Thoracic aorta (tissue), 2 donors: ENCODE data around the gene TRIM8. TPM values are rescaled to one million over a fixed set of nuclear protein-coding genes. Genes with fewer than 3 reads are reported as not detected.
"Not testable (repeated sequence)": the region's sequence is repeated elsewhere in the genome, so short reads cannot be mapped to it uniquely, and the experiment has no call there.

Experiments
- ATAC-seq: fragments of 150-250 bp; one replicate; pipeline ENCODE4 v1.8.0; 2017; ENCODE audit warnings: low read depth; ENCODE audit not compliant: insufficient number of reproducible peaks, low FRiP score
- DNase-seq: peaks from one replicate; pipeline ENCODE4 v3.0.0-alpha.2; 2020; ENCODE audit warnings: low spot score
- H3K27ac ChIP-seq, 2 donors: fragments of 200-600 bp; sonication (generic); 1 replicate in 1 of 2; 2 replicates in 1 of 2; pipeline ENCODE4 v1.5.1; 2016; ENCODE audit warnings: mild to moderate bottlenecking in 2 of 2, moderate library complexity in 2 of 2
- H3K27me3 ChIP-seq: fragments of 200-600 bp; sonication (generic); replicated peaks from 2 replicates; pipeline ENCODE4 v1.6.0; 2016; ENCODE audit warnings: mild to moderate bottlenecking; ENCODE audit not compliant: insufficient read depth
- H3K36me3 ChIP-seq: fragments of 200-600 bp; sonication (generic); one replicate; pipeline ENCODE4 v1.5.1; 2016
- H3K4me1 ChIP-seq, 2 donors: fragments of 200-600 bp; sonication (generic); 1 replicate in 1 of 2; 2 replicates in 1 of 2; pipeline versions ENCODE4 v1.5.1 to v1.6.0; 2016; ENCODE audit warnings: low read depth in 2 of 2, mild to moderate bottlenecking in 1 of 2; ENCODE audit not compliant: control insufficient read depth in 1 of 2
- H3K4me3 ChIP-seq: fragments of 200-600 bp; sonication (generic); 2 replicates; pipeline ENCODE4 v1.5.1; 2016; ENCODE audit warnings: mild to moderate bottlenecking
- H3K9me3 ChIP-seq: fragments of 200-600 bp; sonication (generic); 2 replicates; pipeline ENCODE4 v1.5.1; 2016
- total RNA-seq, 2 donors: library from RNA; depleted of rRNA; stranded (reverse); fragments of >200 nt; gene quantifications; one replicate each; pipeline versions ENCODE4 v1.1.0 to v1.2.3, GENCODE V29; 2016
- TF ChIP-seq, protein P1 (sequence below): fragments of 200-600 bp; sonication (generic); IDR thresholded peaks from one replicate; pipeline ENCODE4 v1.5.1; 2019; ENCODE audit warnings: antibody characterized with exemption

The TRIM8 gene
- total RNA-seq, 2 donors from 2014 or later = 154 to 192 TPM

DNA sequence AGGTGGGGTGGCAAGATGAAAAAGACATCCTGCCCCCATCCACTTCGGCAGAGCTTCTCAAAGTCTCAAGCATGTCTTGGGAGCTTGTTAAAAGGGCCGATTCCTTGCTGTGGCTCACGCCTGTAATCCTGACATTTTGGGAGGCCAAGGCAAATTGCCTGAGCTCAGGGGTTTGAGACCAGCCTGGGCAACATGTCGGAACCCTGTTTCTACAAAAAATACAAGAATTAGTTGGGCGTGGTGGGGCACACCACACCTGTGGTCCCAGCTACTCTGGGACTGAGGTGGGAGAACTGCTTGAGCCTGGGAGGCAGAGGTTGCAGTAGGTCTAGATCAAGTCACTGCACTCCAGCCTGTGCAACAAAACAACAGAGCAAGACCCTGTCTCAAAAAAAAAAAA lies 14.5 kb downstream of the TRIM8 start:
- peaks cover 3 to 22% of the 10 kb centered on the region in 2 donors for H3K4me1 ChIP-seq
- H3K4me3 ChIP-seq = no peak overlapping the region
- no peaks in the 10 kb centered on the region for H3K9me3 ChIP-seq
- DNase-seq = no peak
- no peaks in the 10 kb centered on the region for H3K27me3 ChIP-seq
- TF ChIP-seq, protein P1, sequence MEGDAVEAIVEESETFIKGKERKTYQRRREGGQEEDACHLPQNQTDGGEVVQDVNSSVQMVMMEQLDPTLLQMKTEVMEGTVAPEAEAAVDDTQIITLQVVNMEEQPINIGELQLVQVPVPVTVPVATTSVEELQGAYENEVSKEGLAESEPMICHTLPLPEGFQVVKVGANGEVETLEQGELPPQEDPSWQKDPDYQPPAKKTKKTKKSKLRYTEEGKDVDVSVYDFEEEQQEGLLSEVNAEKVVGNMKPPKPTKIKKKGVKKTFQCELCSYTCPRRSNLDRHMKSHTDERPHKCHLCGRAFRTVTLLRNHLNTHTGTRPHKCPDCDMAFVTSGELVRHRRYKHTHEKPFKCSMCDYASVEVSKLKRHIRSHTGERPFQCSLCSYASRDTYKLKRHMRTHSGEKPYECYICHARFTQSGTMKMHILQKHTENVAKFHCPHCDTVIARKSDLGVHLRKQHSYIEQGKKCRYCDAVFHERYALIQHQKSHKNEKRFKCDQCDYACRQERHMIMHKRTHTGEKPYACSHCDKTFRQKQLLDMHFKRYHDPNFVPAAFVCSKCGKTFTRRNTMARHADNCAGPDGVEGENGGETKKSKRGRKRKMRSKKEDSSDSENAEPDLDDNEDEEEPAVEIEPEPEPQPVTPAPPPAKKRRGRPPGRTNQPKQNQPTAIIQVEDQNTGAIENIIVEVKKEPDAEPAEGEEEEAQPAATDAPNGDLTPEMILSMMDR = no peak
- no peak for ATAC-seq
- peaks cover 44% of the 10 kb centered on the region for H3K36me3 ChIP-seq
- no peak overlapping the region for H3K27ac ChIP-seq

DNA sequence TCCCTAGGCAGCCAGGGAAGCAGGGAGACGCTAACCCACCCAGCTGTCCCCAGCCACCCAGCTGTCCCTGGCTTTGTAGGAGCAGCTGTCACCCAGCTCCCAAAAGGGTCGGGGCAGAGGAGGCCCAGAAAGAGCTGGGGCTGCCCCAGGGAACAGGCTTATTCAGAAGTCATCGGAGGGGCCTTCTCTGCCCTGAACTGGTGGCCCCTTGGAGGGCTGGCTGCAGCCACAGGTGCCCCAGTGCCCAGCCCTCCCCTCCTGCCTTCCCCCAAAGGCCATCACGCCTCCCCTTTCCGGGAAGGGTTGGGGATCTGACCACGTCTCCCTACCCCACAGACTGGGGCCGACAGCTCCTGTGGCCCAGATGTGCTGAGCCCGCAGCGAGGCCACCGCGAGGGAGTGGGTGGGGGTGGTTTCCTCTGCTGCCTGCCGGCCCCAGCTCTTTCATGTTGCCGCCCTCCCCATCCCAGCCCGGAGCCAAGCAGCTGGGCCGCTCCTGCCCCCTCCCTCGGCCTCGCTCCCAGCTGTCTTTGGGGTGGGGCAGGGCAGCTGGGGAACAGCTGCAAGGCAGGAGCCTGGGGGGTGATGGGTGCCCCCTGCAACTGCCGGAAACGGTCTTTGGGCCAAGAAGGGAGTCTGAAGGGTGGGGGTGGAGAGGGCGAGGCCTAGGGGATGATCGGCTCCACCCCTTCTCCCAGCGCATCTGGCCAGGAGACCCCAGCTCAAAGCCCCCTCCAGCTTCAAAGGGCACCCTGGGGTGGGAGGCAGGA lies 16.8 kb downstream of the TRIM8 start:
- Histone ChIP-seq H3K4me1 (peaks cover 3 to 22% of the 10 kb centered on the region in 2 donors), H3K27me3 (no peaks in the 10 kb centered on the region), H3K36me3 (peaks cover 25% of the 10 kb centered on the region), H3K27ac (no peak overlapping the region), H3K4me3 (peak overlapping the region; percentile 27), H3K9me3 (no peaks in the 10 kb centered on the region)
- ATAC-seq (no peak), DNase-seq (no peak)
- TF ChIP-seq, protein P1 = no peak

DNA sequence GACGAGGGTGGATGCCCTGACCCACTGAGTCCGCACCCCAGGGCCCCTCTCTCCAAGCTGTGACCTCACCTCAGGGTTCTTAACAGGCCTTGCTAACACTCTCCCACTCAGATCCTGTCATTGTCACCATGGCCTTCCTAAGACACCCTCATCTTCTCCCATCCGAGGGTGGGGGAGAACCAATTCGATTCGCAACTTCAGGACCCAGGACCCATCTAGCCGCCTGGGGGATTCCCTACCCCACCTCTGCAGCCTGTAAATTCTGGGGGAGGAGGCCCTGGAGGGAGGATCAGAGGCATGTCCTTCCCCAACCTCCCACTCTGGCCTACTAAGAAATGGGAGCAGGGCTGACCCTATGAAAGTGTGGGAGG lies 17.4 kb downstream of the TRIM8 start:
- H3K4me1 ChIP-seq = peaks cover 3 to 22% of the 10 kb centered on the region in 2 donors
- ATAC-seq = no peak
- H3K27ac ChIP-seq = no peak overlapping the region

DNA sequence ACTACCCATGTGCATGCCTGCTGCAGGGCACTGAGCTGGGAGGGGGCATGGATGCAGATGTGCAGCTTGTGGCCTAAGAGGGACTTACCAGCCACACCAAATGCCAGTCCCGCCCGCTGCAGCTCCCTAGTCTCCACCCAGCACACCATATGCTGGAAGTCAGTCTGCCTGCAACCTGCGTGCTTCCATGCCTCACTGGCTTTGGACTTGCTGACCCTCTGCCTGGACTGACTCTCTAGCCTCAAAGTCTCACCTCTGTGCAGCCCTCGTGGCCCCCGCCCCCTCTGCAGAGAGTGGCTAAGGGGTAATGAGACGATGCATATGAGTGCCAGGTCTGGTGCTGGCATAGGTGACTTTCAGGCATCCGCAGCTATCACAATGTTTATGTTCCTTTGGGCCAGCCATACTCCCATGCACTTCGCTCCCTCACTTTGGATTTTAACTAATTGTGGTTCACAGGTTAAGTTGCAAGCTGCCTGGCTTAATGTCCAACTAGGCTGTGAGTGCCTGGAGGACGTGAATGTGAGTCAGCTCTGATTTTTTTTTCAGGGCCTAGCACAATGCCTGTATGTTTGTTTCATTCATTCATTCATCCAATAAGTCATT lies 21.7 kb downstream of the TRIM8 start:
- no peak overlapping the region for H3K27ac ChIP-seq
- no peak overlapping the region for H3K4me3 ChIP-seq
- H3K4me1 ChIP-seq = peaks cover 7 to 20% of the 10 kb centered on the region in 2 donors
- TF ChIP-seq, protein P1 = no peak
- ATAC-seq (no peak), DNase-seq (no peak)
- no peaks in the 10 kb centered on the region for H3K27me3 ChIP-seq
- no peaks in the 10 kb centered on the region for H3K36me3 ChIP-seq
- no peaks in the 10 kb centered on the region for H3K9me3 ChIP-seq

More for the DNA sequence above, 17.4 kb downstream of the TRIM8 start:
- no peak for DNase-seq
- no peak overlapping the region for H3K4me3 ChIP-seq
- peaks cover 19% of the 10 kb centered on the region for H3K36me3 ChIP-seq
- TF ChIP-seq, protein P1 = no peak
- H3K9me3 ChIP-seq = no peaks in the 10 kb centered on the region
- H3K27me3 ChIP-seq = no peaks in the 10 kb centered on the region

DNA sequence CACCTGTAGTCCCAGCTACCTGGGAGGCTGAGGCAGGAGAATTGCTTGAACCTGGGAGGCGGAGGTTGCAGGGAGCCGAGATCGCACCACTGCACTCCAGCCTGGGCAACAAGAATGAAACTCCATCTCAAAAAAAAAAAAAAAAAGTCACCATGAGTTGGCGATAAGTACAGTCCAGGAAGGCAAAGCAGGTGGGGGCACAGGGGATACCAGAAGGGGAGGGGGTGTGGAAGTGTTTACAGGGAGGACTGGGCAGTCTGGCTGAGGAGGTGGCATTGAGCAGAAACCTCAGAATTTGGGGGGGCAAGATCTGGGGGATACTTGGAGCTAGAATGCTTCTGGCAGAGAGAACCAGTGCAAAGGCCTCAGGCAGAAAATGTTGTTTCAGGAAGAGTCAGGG lies 23.1 kb downstream of the TRIM8 start:
- H3K4me3 ChIP-seq, DNase-seq, H3K36me3 ChIP-seq, H3K27me3 ChIP-seq, H3K9me3 ChIP-seq, H3K27ac ChIP-seq, ATAC-seq: not testable (repeated sequence)
- peaks cover 6 to 12% of the 10 kb centered on the region in 2 donors for H3K4me1 ChIP-seq
